K562 (cell line): Measurements from ENCODE around the gene INTS1. TPM values are rescaled to one million over a fixed set of nuclear protein-coding genes. Genes with fewer than 3 reads are reported as not detected.

Source experiments
- ASH1L ChIP-seq: fragments of 450-650 bp; IDR thresholded peaks from 2 replicates; pipeline ENCODE4 v1.6.1; 2018; ENCODE audit warnings: borderline replicate concordance, mild to moderate bottlenecking, low read depth; ENCODE audit not compliant: partially characterized antibody
- CHD4 ChIP-seq: fragments of 200-600 bp; sonication (generic); IDR thresholded peaks from 3 replicates; pipeline ENCODE4 v1.6.1; 2012; ENCODE audit warnings: low read depth, mild to moderate bottlenecking, mixed read lengths, low read length, inconsistent platforms; ENCODE audit not compliant: insufficient read depth, insufficient replicate concordance, poor library complexity, severe bottlenecking
- ELF4 ChIP-seq: fragments of 450-650 bp; formaldehyde crosslinking; IDR thresholded peaks from 2 replicates; pipeline ENCODE4 v1.4.0; 2022; ENCODE audit warnings: missing genetic modification characterization
- FOS ChIP-seq: IDR thresholded peaks from 3 replicates; pipeline ENCODE4 v1.6.1; 2011; ENCODE audit not compliant: insufficient read length; ENCODE audit errors: extremely low read depth
- GABPB2 ChIP-seq: fragments of 250-450 bp; sonication (Bioruptor Pico); conservative IDR thresholded peaks from 2 replicates; pipeline ENCODE4 v1.5.1; 2021; ENCODE audit warnings: mild to moderate bottlenecking
- IRF9 ChIP-seq: fragments of 450-650 bp; IDR thresholded peaks from 2 replicates; pipeline ENCODE4 v1.6.1; 2016; ENCODE audit warnings: missing biosample characterization, missing genetic modification characterization
- MYNN ChIP-seq, 2 experiments: sonication (generic); formaldehyde crosslinking in 1 of 2; IDR thresholded peaks; 2 replicates each; pipeline versions ENCODE4 v1.5.0 to v1.6.1; 2016 to 2020; ENCODE audit warnings: antibody characterized with exemption in 1 of 2, missing genetic modification reagents in 1 of 2
- NEUROD1 ChIP-seq: fragments of 150-350 bp; IDR thresholded peaks from 2 replicates; pipeline ENCODE4 v1.6.1; 2014; ENCODE audit warnings: borderline replicate concordance, low read length, low read depth; ENCODE audit not compliant: partially characterized antibody
- POLR2AphosphoS5 ChIP-seq: IDR thresholded peaks from 2 replicates; pipeline ENCODE4 v1.6.1; 2011; ENCODE audit warnings: mild to moderate bottlenecking, low read depth, low read length, moderate library complexity; ENCODE audit not compliant: control insufficient read depth, insufficient read depth
- RFX1 ChIP-seq: fragments of 450-650 bp; IDR thresholded peaks from 2 replicates; pipeline ENCODE4 v1.6.1; 2016; ENCODE audit warnings: mild to moderate bottlenecking, moderate library complexity
- RUNX1 ChIP-seq: sonication (generic); IDR thresholded peaks from 2 replicates; pipeline ENCODE4 v1.6.1; 2016; ENCODE audit warnings: antibody characterized with exemption, low read depth
- SOX6 ChIP-seq: fragments of 450-650 bp; IDR thresholded peaks from 2 replicates; pipeline ENCODE4 v1.6.1; 2014; ENCODE audit warnings: mild to moderate bottlenecking
- SRSF1 ChIP-seq: fragments of 200-400 bp; formaldehyde crosslinking; IDR thresholded peaks from 2 replicates; pipeline ENCODE4 v1.6.1; 2017; ENCODE audit warnings: mild to moderate bottlenecking, low read depth, low read length, moderate library complexity
- ZBTB34 ChIP-seq: fragments of 250-450 bp; sonication (Bioruptor Pico); IDR thresholded peaks from 2 replicates; pipeline ENCODE4 v1.8.0; 2021; ENCODE audit warnings: mild to moderate bottlenecking, moderate library complexity
- ZFP91 ChIP-seq: sonication (generic); formaldehyde crosslinking; IDR thresholded peaks from 2 replicates; pipeline ENCODE4 v1.8.0; 2022; ENCODE audit warnings: mild to moderate bottlenecking, missing genetic modification reagents
- ZNF583 ChIP-seq: fragments of 250-450 bp; sonication (Bioruptor Pico); IDR thresholded peaks from 2 replicates; pipeline ENCODE4 v1.4.0; 2020
- ZNF785 ChIP-seq: fragments of 250-450 bp; sonication (Bioruptor Pico); IDR thresholded peaks from 2 replicates; pipeline ENCODE4 v1.4.0; 2020; ENCODE audit warnings: mild to moderate bottlenecking
- polyA plus RNA-seq, 8 experiments: library from polyadenylated mRNA; depleted of rRNA in 4 of 8; stranded (reverse) in 5 of 8; unstranded in 3 of 8; fragments of >200 nt; fragmentation: Nextera tagmentation in 2 of 8; fragmentation: Illumina TruSeq in 1 of 8; extraction: Ambion mirVana in 2 of 8; extraction: Trizol in 1 of 8; gene quantifications; 2 replicates each; pipeline versions ENCODE4 v1.2.1 to v1.2.3, GENCODE V29; 2011 to 2014; ENCODE audit warnings: inconsistent platforms in 1 of 8, missing spikeins in 1 of 8
- total RNA-seq, 7 experiments: library from RNA; depleted of rRNA in 6 of 7; stranded (reverse); fragments of >200 nt in 6 of 7; fragmentation: Illumina TruSeq in 2 of 7; extraction: Trizol in 2 of 7; gene quantifications; 2 replicates each; pipeline versions ENCODE4 v1.2.1 to v1.2.3, GENCODE V29; 2011 to 2021; ENCODE audit warnings: low replicate concordance in 1 of 7
- TF ChIP-seq, protein P1 (sequence below): fragments of 450-650 bp; IDR thresholded peaks from 2 replicates; pipeline ENCODE4 v1.6.1; 2018; ENCODE audit not compliant: partially characterized antibody

Gene INTS1
- total and polyA plus RNA-seq, 9 of the 15 experiments (the other 6 are each of a cell fraction or from before 2014, with no cell fraction given), result 0.34 to 119 (median 18.5) TPM

- TF ChIP-seq ZFP91 (CRISPR knock-in tag) (peak; percentile 69; the same call in 1 of the 2 replicates), SRSF1 (no peak), ELF4 (CRISPR knock-in tag) (peak; percentile 80; the same call in 1 of the 2 replicates), RFX1 (no peak), MYNN (IDR thresholded peaks at IDR 0.05) (peak; percentile 46), MYNN (CRISPR knock-in tag; IDR thresholded peaks at IDR 0.05) (no peak), FOS (no peak), CHD4 (peak; percentile 99), POLR2AphosphoS5 (0 out of 2 replicates have a peak, but pooled peaks have one; percentile 34), SOX6 (peak; percentile 54; the same call in 1 of the 2 replicates), IRF9 (tag) (0 out of 2 replicates have a peak, but pooled peaks have one; percentile 21), RUNX1 (0 out of 2 replicates have a peak, but pooled peaks have one; percentile 50), GABPB2 (CRISPR knock-in tag) (no peak), ZNF785 (no peak), NEUROD1 (peak; percentile 98), ASH1L (no peak), ZBTB34 (CRISPR knock-in tag) (no peak), ZNF583 (CRISPR knock-in tag) (peak; percentile 28; the same call in 1 of the 2 replicates)
- TF ChIP-seq, protein P1, sequence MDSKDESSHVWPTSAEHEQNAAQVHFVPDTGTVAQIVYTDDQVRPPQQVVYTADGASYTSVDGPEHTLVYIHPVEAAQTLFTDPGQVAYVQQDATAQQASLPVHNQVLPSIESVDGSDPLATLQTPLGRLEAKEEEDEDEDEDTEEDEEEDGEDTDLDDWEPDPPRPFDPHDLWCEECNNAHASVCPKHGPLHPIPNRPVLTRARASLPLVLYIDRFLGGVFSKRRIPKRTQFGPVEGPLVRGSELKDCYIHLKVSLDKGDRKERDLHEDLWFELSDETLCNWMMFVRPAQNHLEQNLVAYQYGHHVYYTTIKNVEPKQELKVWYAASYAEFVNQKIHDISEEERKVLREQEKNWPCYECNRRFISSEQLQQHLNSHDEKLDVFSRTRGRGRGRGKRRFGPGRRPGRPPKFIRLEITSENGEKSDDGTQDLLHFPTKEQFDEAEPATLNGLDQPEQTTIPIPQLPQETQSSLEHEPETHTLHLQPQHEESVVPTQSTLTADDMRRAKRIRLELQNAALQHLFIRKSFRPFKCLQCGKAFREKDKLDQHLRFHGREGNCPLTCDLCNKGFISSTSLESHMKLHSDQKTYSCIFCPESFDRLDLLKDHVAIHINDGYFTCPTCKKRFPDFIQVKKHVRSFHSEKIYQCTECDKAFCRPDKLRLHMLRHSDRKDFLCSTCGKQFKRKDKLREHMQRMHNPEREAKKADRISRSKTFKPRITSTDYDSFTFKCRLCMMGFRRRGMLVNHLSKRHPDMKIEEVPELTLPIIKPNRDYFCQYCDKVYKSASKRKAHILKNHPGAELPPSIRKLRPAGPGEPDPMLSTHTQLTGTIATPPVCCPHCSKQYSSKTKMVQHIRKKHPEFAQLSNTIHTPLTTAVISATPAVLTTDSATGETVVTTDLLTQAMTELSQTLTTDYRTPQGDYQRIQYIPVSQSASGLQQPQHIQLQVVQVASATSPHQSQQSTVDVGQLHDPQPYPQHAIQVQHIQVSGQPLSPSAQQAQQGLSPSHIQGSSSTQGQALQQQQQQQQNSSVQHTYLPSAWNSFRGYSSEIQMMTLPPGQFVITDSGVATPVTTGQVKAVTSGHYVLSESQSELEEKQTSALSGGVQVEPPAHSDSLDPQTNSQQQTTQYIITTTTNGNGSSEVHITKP, result peak; percentile 77
Measured at GRCh38 chr7:1460821-1461645, 43.2 kb downstream of the INTS1 start (continued).
